Activated CD8-positive, alpha-beta memory T cell treated with anti-CD3 and anti-CD28 coated beads, Interleukin-2, amount 50 U/mL, for 1 hour (primary cell): ENCODE measurements around the gene NDRG3.

Experiments used
- DNase-seq: peaks from one replicate; pipeline ENCODE4 v3.0.0-alpha.2; 2020; ENCODE audit errors: extremely low read depth

NDRG3 gene

DNA sequence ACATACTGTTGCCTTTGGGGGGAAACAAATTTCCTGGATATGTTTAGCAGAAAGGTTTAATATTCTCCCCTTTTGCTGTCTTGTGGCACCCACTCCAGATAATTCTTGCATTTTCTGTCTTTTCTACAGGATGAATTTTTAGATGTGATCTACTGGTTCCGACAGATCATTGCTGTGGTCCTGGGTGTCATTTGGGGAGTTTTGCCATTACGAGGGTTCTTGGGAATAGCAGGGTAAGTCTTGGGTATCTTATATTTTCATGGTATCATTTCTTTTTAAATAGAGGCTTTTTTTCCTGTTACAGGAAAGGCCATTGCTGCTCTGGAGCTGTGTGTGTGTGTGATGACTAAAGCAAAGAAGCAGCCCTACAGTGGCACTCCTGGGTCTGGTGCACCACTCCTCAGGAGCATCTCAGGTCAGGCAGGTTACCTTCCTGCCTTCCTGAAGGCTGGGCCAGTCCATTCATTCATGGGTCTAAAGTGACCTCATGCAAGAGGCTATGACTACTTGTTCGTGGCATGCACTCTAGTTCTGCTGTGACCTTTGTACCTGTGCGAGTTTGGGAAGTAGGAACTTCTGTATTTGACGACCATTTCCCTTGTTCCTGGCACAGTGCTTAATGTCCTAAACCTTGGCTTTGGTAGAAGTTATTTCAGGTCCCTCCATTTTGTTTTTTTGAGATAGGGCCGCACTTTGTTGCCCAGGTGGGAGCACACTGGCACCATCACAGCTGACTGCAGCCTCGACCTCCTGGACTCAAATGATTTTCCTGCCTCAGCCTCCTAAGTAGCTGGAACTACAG is 138.1 kb downstream of the NDRG3 start:
- DNase-seq = no peak

DNA sequence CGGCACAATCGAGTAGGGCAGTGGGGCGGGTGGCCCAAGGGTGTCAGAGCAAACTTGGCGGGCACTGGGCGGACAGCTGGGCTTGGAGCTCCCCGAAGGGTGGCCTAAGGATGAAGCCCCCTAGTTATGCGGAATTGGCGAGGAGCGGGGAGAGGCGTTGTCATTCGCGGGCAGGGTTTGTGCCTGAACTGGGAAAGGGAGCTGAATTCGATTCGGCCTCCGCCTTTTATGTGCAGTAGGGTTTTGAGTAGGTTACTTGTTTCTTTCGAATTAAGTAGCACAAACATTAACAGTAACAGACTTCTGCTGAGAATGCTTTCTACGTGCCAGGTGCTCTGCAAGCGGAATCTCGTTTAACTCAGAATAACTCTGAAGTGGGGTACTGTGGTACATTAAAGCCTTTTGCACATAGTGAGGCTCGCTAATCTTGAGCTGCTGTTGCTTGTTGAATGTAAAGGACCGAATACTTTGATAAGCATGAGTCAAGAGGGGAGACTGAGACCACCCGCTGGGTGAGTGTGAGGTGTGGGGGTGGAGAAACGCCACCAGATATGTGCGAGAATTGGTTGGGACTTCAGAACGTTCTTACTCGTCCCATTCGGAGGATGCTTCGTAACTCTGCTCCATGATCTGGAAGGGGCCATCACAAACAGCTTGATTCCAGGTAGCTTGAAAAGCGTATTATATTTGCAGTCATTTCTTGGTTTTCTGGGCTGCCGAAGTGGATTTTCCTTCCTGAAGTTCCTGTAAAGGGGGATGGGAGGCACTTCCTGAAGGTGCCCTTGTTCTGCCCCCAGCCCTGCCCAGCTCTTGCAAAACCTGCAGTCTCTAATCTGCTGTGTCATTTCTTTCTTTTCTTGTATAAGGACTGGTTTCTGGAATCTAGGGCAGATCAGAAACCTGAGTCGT is 139.5 kb downstream of the NDRG3 start:
- DNase-seq = no peak

DNA sequence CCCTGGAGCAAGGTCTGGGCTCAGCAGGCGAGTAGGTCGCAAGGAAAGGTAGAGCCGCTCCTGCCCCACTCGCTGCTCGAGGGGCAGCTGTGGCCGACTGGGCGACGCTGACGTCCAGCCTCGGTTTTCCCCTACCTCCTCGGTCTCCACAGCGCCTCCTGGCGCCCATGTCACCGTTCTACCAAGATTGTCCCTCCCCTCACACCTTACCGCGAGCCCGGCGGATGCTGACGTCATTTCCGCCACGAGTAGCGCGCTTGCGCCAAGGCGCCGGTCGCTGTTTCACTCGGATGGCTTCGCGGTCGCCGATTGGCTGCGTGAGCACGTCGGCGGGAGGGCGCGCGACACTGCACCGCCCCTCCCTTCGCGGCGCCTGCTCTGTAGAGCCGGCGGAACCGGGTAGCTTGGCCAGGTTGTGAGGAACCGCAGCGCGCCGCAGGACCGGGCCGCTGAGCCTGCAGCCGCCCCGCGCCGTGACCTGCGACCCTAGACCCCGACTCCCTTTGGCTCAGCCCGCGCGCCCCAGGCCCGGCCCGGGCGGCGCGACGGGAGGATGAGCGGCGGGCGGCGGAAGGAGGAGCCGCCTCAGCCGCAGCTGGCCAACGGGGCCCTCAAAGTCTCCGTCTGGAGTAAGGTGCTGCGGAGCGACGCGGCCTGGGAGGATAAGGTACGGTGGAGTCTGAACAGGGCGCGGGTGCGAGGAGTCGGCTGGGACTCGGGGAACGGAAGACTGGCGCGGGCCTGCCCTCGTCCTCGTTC is 140.3 kb downstream of the NDRG3 start, which contains the start of gene RAB5IF:
Gene RAB5IF (plus strand): TSS at position 381 of the 759 bp plus-strand sequence. CDS start 173 bp downstream, at position 554.
- peak; percentile 96 for DNase-seq

DNA sequence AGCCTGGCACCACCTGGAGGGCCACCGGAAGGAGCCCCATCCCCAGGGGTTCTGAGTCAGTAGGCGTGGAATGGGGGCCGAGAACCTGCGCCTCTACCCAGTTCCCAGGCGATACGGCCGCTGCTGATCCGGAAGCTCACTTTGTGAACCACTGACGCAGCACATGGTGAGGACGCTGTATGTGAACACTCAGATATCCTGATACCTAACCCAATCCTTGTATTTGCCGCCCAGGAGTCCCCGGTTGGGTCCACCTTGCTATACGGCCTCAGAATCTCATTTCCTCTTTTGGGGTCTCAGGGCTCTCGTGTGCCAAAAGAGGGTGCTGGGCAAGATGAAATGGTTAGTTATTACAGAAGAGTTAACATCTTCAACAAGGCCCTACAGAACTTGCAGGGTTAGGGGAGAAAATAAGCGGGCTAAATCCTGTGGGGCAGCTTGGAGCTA is 140.9 kb downstream of the NDRG3 start:
- no peak for DNase-seq
